Activated CD8-positive, alpha-beta memory T cell treated with anti-CD3 and anti-CD28 coated beads, Interleukin-2, amount 50 U/mL, for 4 hours (primary cell): ENCODE measurements around the gene TPPP.
"Not testable (repeated sequence)": the region's sequence is repeated elsewhere in the genome, so short reads cannot be mapped to it uniquely, and the experiment has no call there.

Source experiments
- DNase-seq: peaks from one replicate; pipeline ENCODE4 v3.0.0-alpha.2; 2020

Gene TPPP

DNA sequence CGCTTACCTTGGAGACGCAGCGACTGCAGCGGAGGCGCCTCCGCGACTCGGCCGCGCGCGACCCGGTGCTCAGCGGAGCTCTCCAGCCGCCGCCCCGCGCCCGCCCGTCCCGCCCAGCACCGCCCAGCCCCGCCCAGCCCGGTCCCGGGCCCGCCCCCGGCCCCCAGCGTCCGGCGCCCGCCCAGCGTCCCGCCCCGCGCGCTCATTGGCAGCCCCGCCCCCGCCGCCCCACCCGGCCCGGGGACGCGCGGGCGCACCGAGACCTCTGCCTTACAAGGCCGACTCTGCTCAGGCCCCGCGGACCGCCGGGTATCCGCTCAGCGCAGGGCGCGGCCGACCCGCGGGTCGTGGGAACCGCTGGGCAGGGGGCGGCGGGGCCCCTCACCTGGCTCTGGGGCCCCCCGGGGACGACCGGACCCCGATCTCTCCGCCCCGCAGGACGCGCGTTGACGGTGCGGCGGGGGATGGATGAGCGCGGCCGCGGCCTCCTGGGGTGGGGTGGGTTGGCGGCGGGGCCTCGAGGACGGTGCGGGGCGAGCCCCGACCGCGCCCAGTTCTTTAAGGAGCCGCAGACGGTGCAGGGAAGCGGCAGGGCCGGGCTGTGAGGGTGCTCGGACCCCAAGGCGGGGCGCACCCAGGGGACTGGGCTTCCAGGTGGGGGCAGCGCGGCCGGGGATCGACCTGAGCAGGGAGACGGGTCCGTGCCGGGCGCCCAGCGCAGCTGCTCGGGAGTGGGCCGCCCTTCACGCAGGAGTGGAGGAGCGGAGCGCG, at the start of gene TPPP:
Gene TPPP (minus strand): TSS at position 82 of the 771 bp plus-strand sequence. CDS start 15,292 bp downstream, outside the sequence.
- peak; percentile 79 for DNase-seq

DNA sequence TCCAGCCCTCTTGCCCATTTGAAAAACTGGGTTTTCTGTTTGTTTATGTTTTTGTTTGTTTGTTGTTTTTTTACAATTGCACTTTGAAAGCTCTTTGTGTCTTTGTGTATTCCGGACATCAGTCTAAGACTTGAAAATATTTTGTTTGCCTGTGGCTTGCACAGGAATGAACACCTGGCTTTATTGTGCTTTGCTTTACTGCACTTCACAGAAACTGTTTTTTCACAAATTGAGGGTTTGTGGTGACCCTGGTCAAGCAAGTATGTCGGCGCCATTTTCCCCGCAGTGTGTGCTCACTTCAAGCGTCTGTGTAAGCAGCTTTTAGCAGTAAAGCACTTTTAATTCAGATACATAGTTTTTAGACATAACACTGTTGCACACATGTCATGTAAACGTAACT, 49.1 kb upstream of the TPPP start:
- not testable (repeated sequence) for DNase-seq

DNA sequence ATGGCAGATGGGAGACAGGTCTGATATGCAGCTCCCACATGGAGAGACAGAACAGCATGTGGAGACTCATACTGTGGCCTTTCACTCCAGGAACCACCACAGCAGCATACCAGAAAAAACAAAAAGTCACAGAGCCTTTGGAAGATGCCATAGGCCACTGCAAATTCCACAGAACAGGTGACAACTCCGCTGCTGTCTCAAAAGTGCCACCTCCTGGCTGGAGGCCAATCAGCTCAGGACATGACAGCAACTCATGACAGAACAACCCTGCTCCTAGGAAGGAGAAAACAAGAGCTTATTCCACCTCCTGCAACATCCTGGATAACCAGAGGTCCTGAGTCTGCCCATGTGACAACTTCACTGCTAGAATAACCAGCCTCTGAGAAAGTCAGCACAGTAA, 41.0 kb upstream of the TPPP start:
- not testable (repeated sequence) for DNase-seq

DNA sequence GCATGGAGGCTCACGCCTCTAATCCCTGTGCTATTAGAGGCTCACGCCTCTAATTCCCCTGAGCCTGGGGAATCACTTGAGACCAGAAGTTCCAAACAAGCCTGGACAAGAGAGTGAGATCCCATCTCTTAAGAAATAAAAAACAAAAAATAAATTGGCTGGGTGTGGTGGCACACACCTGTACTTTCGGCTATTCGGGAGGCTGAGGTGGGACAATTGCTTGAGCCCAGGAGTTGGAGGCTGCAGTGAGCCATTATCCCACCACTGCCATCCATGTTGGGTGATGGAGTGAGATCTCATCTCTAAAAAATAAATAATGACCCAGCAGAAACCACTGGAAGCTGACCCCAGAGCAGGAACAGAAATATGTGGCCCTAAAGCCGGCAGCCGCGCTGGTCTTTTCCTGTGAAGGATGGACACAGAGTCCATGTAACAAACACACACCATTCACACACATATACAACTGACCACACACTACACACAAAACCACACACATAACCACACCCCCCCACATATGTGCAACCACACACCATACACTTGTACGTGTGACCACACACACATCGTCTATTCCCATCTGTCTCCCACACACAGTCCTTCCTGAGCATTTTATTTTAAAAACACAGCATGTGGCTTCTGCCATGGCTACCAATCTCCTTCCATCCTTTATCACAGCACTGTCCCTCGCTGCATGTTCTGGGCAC, 39.8 kb upstream of the TPPP start:
- not testable (repeated sequence) for DNase-seq

DNA sequence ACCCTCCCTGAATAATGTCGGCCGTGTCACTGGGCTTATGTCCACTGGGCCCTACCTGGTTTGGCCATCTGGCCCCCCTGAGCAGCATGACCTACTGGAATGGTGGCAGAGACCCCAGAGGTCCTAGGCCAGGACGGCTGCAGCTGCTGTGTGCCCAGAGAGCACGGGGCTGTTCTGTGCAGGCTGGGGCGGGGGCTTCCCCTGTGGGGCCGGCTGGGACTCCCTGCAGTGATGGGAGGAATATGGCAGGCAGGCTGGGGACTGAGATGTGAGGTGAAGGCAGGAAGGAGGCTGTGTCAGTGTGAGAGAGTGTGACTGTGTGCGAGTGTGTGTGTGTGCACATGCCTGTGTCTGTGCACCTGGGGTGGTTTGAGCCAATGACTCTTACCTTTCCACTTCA, 36.1 kb upstream of the TPPP start:
- DNase-seq: not testable (repeated sequence)

DNA sequence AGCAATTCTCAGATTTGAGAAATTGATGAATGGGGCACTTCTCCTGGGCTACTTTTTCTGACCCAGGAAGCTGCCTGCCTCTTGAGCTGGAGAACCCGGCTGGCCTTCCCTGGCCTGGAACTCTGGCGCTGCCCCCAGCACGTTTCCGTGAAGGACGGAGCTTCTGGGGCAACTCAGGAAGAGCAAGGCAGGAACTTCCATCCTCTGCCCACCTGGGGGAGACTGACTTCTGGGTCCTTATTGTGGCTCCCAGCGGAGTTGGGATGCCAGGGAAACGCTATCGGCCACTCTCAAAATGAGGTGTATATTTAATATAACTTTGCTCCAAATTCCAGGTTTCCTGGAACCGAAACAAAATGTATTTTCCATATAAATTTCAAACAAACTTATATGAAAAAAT, 33.9 kb upstream of the TPPP start:
- DNase-seq: not testable (repeated sequence)

DNA sequence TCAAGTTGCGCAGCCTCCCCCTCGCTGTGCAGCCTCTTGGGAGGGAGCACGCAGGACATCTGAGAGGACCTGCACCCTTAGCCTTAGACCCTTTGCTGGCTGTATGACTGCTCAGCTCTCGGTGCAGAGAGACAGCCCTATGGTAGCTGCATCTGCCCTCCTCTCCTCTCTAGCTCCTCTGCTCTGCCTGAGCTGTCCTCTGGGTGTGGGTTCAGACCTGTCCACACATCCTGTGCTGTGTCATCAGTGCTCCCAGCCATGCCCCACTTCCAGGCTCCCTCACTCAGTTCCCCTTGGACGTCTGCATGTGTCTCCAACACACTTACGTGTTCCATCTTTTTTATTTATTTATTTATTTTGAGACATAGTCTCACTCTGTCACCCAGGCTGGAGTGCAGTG, 30.7 kb upstream of the TPPP start:
- not testable (repeated sequence) for DNase-seq

DNA sequence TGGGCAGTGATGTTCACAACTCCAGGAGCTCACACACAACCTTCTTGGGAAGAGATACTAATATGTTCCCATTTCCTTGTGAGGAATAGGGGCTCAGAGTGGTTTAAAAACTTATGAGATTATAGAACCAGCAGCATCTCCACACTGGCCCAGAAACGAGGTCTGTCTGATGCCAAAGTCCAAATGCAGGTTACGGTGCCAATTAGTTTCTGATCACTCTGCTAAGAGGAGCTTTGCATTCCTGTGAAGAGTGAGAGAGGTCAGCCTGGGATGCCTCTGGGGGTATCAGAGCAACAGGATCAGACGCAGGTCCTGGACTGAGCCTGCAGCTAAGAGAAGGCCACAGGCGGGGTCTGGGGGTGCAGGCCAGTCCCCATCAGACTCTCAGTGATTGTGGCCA, 30.2 kb upstream of the TPPP start:
- DNase-seq: not testable (repeated sequence)

DNA sequence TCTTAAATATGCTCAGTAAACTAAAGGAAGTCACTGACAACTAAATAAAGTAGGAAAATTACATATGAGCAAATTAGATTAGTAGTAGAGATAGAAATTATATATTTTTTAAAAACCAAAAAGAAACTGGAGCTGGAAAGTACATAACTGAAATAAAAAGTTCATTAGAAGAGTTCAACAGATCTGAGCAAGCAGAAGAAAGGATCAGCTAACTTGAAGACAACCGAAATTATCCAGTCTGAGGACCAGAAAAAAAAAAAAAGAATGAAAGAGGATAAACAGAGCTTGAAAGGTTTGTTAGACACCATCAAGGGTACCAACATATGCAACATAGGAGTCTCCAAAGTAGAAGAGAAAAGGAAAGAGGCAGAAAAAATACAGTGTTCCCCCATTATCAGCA, 26.2 kb upstream of the TPPP start:
- not testable (repeated sequence) for DNase-seq

DNA sequence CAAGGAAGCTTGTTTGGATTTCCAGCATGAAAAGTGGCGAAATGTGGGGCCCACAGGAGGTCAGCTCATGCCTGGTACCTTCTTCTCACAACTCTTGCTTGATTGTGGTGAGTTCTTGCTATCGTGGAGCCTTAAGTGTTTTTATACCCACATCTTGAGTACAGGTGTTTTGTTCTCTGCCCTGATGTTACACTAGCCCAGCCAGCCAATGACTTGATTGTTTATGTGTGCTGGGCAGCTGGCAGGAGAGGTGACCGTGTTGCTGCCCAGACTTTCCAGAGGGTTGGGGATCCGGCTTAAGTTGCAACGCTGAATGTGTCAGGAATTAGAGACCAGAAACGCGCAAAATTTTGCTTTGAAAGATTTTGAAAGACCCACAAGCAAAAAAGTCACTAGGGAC, 24.0 kb upstream of the TPPP start:
- DNase-seq: no peak

DNA sequence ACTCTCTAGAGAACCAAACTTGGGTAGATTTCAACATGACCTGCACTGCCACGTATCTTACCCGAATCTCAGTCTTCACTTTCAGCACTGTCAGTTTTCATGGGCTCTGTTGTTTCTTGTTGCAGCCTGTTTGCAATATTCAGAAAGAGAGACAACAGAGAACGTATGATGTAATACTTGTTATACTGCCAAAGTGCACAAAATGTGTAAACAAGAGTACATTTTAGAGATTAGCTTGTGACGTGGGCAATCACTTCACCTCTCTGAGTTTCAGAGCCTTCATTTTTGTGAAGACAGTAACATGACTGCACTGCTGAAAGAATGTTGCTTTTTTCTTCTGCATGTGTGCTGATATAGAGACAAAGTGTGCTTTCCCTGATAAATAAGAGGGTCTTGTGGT, 23.6 kb upstream of the TPPP start:
- not testable (repeated sequence) for DNase-seq

DNA sequence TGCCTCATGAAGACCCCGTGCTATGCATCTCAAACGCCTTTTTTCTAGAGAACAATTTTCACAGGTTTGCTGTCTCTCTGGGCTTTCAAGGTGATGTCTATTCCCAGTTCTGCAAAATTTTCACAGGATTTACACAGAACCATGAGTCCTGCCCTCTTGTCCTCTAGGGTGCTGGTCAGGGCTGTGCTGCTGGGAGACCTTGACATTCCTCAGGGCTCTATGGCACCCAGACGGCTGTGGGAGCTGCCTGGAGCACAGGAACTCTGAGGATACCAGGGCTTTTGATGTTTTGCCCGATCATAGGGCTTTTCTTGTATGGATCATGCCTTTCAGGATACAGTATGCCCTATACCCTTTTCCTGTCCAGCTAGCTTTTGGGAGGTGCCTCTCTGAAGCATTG, 22.5 kb upstream of the TPPP start:
- DNase-seq: not testable (repeated sequence)

DNA sequence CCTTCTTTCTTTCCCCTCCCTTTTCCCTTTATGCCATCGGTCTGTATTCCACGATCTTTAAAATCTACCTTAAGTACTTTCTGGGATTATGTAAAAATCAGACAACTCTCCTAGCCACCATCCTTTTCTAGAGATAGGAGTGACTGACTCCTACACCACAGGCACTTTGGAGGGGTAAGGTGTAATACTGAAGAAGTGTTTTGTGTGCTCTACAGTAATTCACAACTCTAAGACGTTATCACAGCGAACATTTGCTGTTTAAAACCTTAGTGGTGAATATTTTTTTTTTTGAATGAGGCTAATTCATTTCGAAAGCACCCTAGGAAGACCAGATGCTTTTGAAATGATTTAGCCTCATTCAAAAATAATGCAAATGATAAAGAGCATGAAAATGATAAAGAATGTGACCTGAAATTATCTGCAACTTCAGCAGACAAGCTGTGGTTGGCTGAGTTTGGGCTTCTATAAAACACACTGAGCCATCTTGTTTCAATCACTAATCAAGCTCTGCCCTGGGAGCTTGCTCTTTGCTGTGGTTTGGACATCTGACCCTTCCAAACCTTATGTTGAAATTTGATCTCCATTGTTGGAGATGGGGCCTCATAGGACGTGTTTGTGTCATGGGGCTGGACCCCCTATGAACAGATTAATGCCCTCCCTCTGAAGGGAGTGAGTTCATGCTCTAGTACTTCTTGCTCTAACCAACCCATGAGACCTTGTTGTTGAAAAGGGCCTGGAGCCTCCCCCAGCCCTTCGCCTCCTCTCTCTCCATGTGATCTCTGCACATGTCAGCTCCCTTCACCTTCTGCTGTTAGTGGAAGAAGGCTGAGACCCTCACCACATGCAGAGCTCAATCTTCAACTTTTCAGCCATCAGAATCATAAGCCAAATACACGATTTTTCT, 21.3 kb upstream of the TPPP start:
- DNase-seq: not testable (repeated sequence)

DNA sequence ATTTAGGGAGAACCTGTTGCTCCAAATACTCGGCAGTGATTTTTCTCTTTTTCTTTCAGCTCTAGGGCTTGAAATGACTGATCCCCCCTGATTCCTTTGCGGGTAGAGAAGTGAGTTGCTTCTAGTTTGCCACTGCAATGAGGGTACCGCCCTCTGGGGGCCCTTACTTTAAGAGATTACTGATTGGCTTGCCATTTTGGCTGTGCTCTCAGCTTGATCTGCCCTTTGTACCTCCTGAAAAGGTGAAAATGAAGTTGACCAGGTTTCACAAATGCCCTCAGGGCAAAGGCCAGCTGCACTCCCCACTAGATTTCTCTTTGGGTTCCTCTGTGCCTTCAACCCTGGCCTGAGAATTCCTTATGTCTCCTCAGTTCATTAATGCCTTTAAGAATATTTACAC, 20.5 kb upstream of the TPPP start:
- DNase-seq: not testable (repeated sequence)

DNA sequence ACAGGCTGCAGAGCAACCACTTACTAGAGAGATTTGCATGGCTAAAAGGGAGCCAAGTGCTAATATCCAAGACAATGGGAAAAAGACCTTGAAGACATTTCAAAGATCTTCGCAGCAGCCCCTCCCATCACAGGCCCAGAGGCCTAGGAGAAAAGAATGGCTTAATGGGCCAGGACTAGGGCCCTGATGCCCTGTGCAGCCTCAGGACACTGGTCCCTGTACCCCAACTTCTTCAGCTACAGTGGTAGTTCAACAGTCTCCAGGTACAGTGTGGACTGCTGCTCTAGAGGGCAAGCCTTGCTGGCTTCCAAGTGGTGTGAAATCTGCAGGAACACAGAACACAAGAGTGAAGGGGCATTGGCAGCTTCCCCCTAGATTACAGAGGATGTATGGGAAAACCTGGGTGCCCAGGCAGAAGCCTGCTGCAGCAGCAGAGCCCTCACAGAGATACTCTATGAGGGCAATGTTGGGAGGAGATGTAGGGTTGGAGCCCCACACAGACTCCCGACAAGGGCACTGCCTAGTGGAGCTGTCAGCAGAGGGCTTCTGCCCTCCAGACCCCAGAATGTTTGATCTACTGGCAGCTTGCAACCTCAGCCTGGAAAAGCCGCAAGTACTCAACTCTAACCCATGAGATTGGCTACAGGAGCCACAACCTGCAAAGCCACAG, 15.8 kb upstream of the TPPP start:
- not testable (repeated sequence) for DNase-seq

DNA sequence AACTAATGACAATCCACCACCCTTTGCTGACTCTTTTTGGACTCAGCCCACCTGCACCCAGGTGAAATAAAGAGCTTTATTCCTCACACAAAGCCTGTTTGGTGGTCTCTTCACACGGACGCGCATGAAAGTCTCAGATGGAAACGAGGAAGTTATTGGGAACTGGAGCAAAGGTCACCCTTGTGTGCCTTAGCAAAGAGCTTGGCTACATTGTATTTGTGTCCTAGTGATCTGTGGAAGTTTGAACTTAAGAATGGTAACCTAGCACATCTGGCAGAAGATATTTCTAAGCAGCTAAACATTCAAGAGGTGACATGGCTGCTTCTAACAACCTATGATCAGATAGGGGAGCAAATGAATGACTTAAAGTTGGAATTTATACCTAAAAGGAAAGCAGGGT, 15.2 kb upstream of the TPPP start:
- DNase-seq: not testable (repeated sequence)

DNA sequence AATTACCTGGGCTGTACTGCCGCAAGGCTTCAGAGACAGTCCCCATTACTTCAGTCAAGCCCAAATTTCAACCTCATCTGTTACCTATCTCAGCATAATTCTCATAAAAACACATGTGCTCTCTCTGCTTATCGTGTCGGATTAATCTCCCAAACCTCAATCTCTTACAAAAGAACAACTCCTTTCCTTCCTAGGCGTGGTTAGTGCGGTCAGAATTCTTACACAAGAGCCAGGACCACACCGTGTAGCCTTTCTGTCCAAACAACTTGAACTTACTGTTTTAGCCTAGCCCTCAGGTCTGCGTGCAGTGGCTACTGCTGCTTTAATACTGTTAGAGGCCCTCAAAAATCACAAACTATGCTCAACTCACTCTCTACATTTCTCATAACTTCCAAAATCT, 13.0 kb upstream of the TPPP start:
- not testable (repeated sequence) for DNase-seq

DNA sequence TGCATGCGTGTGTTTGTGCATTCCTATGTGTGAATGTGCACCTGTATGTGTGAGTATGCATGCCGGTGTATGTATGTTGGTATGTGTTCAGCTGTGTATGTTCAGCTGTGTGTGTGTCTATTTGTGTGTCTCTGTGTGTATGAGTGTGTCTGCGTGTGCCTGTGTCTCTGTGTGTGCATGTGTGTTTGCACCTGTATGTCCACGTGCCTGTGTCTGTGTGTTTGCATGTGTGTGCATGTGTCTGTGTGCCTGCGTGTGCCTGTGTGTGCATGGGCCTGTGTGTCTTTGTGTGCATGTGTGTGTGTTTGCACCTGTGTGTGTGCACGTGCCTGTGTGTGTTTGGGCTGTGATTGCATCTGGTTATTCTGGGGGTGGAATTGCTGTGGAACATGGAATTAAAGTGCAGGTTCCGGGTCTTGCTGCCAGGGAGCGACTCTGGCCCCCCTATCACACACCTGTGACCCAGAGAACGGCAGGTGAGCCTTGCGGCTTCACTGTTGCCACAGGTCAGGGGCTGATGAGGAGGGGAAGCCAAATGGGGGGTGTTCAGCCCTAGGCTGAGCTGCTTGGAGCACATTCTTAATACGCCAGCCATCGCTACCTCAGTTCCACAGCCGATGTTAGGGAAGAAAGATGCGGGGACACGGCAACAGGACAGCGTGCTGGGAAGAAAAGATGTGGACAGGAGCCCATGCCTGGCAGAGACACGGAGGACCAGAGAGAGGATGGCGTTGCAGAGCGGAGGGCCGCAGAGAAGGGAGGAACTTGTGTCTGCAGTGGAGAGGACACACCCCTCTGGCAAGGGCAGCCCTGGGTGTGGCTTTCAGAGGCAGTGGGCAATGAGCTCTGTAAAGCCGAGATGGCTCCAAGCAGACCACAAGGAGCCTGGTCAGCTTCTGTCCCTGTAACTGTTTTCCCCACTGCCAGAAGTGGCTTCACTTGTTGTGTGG, 3.9 kb upstream of the TPPP start:
- DNase-seq: not testable (repeated sequence)

DNA sequence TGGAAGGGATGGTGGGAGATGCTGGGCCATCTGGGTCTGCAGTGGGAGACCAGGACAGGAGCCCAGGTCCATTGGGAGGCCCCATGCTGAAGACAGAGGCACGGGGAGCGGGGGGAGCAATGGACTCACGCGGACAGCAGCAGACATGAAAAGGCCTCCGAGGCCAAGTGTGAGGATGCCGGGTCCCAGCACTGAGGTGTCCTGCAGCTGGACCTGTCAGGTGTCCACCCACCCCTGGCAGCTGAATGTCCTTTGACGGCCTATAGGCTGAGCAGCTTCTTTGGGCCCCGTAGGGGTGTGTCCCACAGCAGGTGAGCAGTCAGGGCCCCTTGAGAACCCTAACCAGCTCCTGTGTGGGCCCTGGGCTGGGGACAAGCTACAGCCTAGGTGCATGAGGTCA, 3.0 kb upstream of the TPPP start:
- DNase-seq: not testable (repeated sequence)

DNA sequence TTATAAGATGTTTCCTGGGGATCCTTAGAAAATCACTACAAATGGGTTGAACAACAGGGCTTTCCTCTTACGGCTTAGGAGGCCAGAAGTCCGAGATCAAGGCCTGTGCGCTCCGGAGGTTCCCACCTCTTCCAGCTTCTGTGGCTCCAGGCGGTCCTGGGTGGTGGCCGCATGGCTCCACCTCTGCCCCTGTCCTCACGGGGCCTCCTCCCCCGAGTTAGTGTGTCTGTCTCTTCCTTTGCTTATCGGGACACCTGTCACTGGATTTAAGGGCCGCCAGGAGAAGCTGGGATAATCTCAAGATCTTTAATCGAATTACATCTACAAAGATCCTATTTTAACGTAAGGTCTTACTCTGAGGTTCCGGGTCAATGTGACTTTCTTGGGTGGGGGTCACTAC, 2.3 kb upstream of the TPPP start:
- not testable (repeated sequence) for DNase-seq

DNA sequence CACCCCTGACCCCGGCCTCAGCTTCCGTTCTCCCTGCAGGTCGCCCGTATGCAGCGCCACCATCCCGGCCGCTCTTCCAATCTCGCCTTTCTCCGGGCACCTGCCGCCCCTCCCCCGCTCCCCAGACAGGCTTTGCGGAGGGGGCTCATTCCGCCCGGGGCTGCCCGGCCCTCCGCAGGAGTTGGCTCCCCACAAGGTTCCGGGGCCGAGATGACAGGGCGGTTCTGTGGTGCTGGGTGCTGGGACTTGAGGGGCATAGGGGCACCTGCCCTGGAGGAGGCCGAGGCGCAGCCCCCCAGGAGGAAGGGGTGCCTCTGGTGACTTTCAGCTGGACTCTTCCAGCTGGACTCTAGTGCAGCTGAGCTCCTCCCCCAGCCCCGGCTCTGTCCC, 885 bp upstream of the TPPP start:
- DNase-seq: not testable (repeated sequence)
